Hypothalamus (tissue), 51 donors: Measurements from ENCODE around the gene INO80D.
A peak's percentile ranks its signal among the peaks of the same experiment; 100 is the strongest.

Source experiments
- DNase-seq, 51 donors: peaks; one replicate each; lab custom pipeline; 2025; lab: John Stamatoyannopoulos, UW

Gene INO80D

DNA sequence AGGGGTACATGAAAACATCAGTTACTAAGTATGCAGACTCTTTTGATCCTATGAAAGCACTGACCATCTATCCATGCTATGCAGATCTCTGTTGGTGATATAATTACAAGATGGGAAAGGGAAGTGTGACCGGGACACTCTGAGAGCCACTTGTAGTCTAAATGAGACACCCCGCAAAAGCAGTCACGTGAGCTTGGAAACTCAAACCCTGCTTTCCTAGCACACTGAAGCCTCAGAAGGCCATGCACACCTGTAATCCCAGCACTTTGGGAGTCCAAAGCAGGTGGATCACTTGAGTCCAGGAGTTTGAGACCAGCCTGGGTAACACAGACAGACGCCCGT, 137.5 kb downstream of the INO80D start:
- DNase-seq, result no peak

DNA sequence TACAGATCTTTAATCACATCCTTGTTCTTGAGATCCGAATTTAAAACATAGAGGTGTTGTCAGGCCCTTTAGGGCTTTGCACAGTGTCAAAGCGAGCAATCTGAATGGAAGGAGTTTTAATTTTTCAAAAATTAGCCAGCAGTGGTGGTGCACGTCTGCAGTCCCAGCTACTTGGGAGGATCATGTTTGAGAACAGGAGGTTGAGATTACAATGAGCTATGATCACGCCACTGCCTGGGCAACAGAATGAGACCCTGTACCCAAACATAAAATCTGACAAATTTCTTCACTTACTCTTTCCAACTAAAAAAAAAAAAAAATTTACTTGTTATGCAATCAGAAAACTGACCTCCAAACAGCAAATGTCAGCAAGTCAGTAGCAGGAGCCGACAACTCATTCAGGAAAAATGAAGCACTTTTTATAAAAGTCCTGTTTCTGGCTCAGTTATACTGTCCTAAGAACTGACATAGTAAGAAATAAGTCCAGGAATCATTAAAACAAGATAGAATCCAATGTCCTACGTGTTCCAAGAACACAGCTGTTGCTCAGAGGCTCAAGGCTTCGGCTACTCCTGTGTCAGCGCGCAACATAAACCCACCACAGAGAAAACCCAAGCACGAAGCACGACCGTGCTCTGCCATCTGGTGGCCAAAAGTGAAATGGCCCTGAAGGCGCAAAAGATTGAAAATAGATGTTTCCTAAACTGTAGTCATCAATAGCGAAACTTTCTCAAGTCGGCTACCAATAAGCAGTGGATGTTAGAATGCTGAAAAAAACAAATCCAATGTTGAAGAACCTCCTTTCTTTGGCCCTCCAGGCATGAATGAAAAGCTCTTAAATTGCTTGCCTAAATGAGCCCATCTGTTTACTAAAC, 138.1 kb downstream of the INO80D start:
- peak in 38 of 51 donors; percentile 2 to 68 (median 24) for DNase-seq

DNA sequence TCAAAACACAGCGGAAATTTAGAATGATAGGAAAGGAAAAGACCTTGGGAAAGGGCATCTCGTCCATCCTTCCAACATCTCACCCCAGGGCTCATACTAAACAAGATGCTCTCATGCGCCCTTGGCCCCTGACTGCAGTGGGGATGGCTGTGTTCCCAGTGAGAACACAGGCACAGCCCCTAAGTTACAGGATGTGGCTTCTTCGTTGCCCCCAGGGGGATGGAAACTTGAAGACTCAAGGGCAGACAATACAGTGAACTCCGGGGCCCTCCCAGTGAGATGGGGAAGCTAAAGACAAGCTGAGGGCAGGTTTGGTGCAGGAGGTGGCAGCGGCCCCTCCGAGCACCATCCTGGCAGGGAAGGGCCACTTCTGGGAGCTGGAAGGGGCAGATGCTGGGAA, 139.7 kb downstream of the INO80D start:
- no peak for DNase-seq
